ENCODE results near the gene FADS1.

Gene FADS1

GRCh38 chr11:61752117-61752924 is 64.5 kb downstream of the FADS1 start, which contains the start of gene MYRF:
Gene MYRF (plus strand): TSS chr11:61752636. CDS start chr11:61752745, 109 bp downstream.
- peak within 1 kb of the TSS; percentile 57 for H3K27ac Mint-ChIP-seq
- H3K4me1 Mint-ChIP-seq (ENCODE audit: low read depth), result peaks cover 5% of the 10 kb centered on the region
- H3K36me3 Mint-ChIP-seq (ENCODE audit: low read depth), result no peaks in the 10 kb centered on the region
- peak; percentile 66 for DNase-seq (ENCODE audit: low spot score)
- H3K9me3 Mint-ChIP-seq, result no peaks in the 10 kb centered on the region
- H3K4me3 Mint-ChIP-seq, result peak within 1 kb of the TSS; percentile 77
- peaks cover 31% of the 10 kb centered on the region for H3K27me3 Mint-ChIP-seq (ENCODE audit: low read depth)

- Mint-ChIP-seq H3K27ac (no peak overlapping the region), H3K27me3 (ENCODE audit: low read depth) (peaks cover 31% of the 10 kb centered on the region), H3K4me1 (ENCODE audit: low read depth) (peaks cover 3% of the 10 kb centered on the region), H3K4me3 (peak overlapping the region; percentile 10), H3K36me3 (ENCODE audit: low read depth) (no peaks in the 10 kb centered on the region), H3K9me3 (no peaks in the 10 kb centered on the region)
- no peak for DNase-seq (ENCODE audit: low spot score)
Observed at GRCh38 chr11:61751384-61751783, 65.4 kb downstream of the FADS1 start.

- H3K36me3 Mint-ChIP-seq (ENCODE audit: low read depth), result no peaks in the 10 kb centered on the region
- H3K9me3 Mint-ChIP-seq, result no peaks in the 10 kb centered on the region
- no peak for DNase-seq (ENCODE audit: low spot score)
- peak overlapping the region; percentile 10 for H3K4me3 Mint-ChIP-seq
- H3K4me1 Mint-ChIP-seq (ENCODE audit: low read depth), result no peaks in the 10 kb centered on the region
- H3K27ac Mint-ChIP-seq, result no peak overlapping the region
- H3K27me3 Mint-ChIP-seq (ENCODE audit: low read depth), result peaks cover 31% of the 10 kb centered on the region
Observed at GRCh38 chr11:61750631-61751273, 66.1 kb downstream of the FADS1 start.
